ENCODE measurements around the gene MOG. TPM values are rescaled to one million over a fixed set of nuclear protein-coding genes. Genes with fewer than 3 reads are reported as not detected.

The MOG gene
- total RNA-seq, 1 donor from 2014 or later, result not detected

DNA sequence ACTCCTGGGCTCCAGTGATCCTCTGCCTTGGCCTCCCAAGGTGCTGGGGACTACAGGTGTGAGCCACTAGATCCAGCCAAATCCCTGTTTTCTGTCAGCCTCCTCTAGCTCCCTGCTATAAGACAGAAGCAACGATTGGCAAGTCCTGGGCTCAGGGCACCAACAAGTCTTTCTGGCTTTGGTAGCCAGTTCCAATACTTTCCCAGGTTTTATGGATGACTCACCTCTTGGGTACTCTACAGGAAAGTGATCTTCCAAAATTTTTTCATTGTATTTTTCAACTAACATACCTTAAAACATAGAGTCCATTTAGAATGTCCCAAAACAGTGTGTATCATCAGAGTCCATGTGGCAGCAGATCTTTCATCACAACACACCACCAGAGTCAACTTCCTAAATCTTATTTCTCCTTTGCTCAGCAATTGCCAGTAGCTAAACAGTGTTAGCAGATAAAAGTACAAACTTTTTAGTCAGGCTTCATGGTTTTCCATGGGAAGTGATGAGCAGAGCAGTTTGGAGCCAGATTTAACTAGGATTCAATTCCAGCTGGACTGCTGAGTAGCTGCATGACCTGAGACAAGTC is 37.2 kb upstream of the MOG start:
- TF ChIP-seq POLR2A (IDR thresholded peaks at IDR 0.05) (no peak), POLR2AphosphoS5 (IDR thresholded peaks at IDR 0.05; ENCODE audit: insufficient read depth in 1 of 2, low read depth in 1 of 2) (no peak)
- TF ChIP-seq, protein P1, sequence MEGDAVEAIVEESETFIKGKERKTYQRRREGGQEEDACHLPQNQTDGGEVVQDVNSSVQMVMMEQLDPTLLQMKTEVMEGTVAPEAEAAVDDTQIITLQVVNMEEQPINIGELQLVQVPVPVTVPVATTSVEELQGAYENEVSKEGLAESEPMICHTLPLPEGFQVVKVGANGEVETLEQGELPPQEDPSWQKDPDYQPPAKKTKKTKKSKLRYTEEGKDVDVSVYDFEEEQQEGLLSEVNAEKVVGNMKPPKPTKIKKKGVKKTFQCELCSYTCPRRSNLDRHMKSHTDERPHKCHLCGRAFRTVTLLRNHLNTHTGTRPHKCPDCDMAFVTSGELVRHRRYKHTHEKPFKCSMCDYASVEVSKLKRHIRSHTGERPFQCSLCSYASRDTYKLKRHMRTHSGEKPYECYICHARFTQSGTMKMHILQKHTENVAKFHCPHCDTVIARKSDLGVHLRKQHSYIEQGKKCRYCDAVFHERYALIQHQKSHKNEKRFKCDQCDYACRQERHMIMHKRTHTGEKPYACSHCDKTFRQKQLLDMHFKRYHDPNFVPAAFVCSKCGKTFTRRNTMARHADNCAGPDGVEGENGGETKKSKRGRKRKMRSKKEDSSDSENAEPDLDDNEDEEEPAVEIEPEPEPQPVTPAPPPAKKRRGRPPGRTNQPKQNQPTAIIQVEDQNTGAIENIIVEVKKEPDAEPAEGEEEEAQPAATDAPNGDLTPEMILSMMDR (IDR thresholded peaks at IDR 0.05), result no peak
- H3K27me3 ChIP-seq, result no peaks in the 10 kb centered on the region
- no peaks in the 10 kb centered on the region for H3K4me1 ChIP-seq
- peaks cover 0 to 22% of the 10 kb centered on the region in 2 donors for H3K36me3 ChIP-seq
- no peak overlapping the region for H3K27ac ChIP-seq
- no peak for DNase-seq (ENCODE audit: extremely low spot score in 2 of 2)
- intact Hi-C loops (cut with DNase I), result no loop called here
- H3K9me3 ChIP-seq, result no peaks in the 10 kb centered on the region
- no peak overlapping the region for H3K4me3 ChIP-seq

DNA sequence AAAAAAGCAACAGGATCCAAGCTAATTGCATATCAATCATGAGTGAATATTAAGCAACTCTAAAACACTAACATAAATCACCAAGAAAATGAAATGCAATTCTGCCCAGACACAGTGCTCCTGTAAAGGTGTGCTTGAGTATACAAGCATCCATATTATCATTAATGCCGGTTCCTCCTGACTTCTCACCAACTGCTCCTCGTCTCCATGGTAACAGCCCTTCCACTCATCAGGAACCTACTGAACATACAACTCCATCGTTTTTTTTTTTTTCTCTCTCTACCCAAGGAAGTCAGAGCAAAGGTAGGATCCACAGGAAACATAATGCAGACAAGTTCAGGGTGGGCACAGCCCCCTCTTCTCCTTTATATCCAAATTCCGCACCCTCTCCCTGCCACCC is 36.3 kb upstream of the MOG start:
- H3K27ac ChIP-seq, result no peak overlapping the region
- no peak for DNase-seq (ENCODE audit: extremely low spot score in 2 of 2)
- H3K4me1 ChIP-seq, result no peaks in the 10 kb centered on the region
- intact Hi-C loops (cut with DNase I), result no loop called here
- H3K9me3 ChIP-seq, result no peaks in the 10 kb centered on the region
- no peak overlapping the region for H3K4me3 ChIP-seq
- H3K36me3 ChIP-seq, result peaks cover 0 to 22% of the 10 kb centered on the region in 2 donors
- TF ChIP-seq POLR2A (IDR thresholded peaks at IDR 0.05), result no peak
- no peak for TF ChIP-seq POLR2AphosphoS5 (IDR thresholded peaks at IDR 0.05; ENCODE audit: insufficient read depth in 1 of 2, low read depth in 1 of 2)
- TF ChIP-seq, protein P1 (IDR thresholded peaks at IDR 0.05), result no peak
- no peaks in the 10 kb centered on the region for H3K27me3 ChIP-seq

DNA sequence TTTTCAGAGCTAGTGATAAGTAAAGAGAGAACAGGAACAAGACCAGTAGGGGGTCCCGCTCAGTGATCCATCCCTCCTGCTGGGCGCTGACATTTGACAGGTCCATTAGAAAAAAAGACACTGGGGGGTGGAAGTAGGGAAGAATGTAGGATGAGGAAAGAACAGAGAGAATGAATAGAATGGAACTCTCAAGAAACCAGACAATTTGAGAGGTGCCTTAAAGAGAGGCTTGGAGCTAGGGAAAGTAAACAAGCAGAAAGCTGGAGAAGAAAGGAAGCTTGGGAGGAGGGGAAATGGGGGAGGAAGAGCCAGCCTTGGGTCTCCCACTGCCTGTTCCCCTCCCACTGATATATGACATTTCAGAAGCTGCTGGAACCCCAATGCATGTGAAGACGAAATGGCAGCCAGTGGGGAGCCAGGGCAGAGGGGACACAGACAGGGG is 32.4 kb upstream of the MOG start:
- Histone ChIP-seq H3K27ac (no peak overlapping the region), H3K4me3 (no peak overlapping the region), H3K36me3 (peaks cover 0 to 15% of the 10 kb centered on the region in 2 donors), H3K27me3 (no peaks in the 10 kb centered on the region), H3K4me1 (peaks cover 20% of the 10 kb centered on the region), H3K9me3 (no peaks in the 10 kb centered on the region)
- no peak for TF ChIP-seq POLR2A (IDR thresholded peaks at IDR 0.05)
- no peak for TF ChIP-seq POLR2AphosphoS5 (IDR thresholded peaks at IDR 0.05; ENCODE audit: insufficient read depth in 1 of 2, low read depth in 1 of 2)
- TF ChIP-seq, protein P1 (IDR thresholded peaks at IDR 0.05), result no peak
- DNase-seq (ENCODE audit: extremely low spot score in 2 of 2), result no peak
- intact Hi-C loops (cut with DNase I), result no loop called here

DNA sequence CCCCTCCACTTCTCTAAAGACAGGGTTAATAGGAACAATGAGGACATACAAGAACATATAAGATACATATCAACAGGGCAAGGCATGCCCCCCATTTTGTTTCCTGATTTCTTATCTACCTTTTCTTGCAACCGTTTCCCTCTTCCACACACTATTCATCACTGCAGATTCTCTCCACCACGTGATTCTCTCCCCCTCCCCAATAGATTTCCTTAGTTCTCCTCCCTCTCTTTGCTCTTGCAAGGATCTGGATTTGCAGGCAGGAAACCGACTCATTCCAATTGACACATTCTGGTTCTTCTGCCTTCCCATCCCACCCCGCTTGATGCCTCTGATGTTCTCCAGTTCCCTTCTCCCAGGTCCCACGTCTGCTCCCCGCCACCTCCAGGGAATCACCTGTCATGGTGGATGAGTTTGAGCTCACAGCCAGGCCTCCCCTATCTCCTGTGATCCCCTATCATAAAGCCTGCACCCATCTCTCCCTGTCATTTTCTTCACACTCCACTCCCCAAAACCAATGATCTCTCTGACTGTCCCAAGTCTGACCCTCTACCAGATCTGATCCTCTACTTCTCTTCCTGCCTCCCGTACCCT is 31.5 kb upstream of the MOG start:
- intact Hi-C loops (cut with DNase I), result no loop called here
- H3K4me3 ChIP-seq, result no peak overlapping the region
- H3K27me3 ChIP-seq, result no peaks in the 10 kb centered on the region
- no peak for DNase-seq (ENCODE audit: extremely low spot score in 2 of 2)
- no peak overlapping the region for H3K27ac ChIP-seq
- H3K9me3 ChIP-seq, result no peaks in the 10 kb centered on the region
- H3K36me3 ChIP-seq, result peaks cover 0 to 15% of the 10 kb centered on the region in 2 donors
- peaks cover 20% of the 10 kb centered on the region for H3K4me1 ChIP-seq
- no peak for TF ChIP-seq POLR2A (IDR thresholded peaks at IDR 0.05)
- TF ChIP-seq, protein P1 (IDR thresholded peaks at IDR 0.05), result no peak
- no peak for TF ChIP-seq POLR2AphosphoS5 (IDR thresholded peaks at IDR 0.05; ENCODE audit: insufficient read depth in 1 of 2, low read depth in 1 of 2)

Data from vagina (tissue), 2 donors.